AG04450 (cell line): ENCODE results near the gene DCLK2. TPM values are rescaled to one million over a fixed set of nuclear protein-coding genes. Genes with fewer than 3 reads are reported as not detected.

Experiments used
- CTCF ChIA-PET: fragments of 300-600, 350-600 bp; formaldehyde crosslinking; extraction: SDS; loops from one replicate; lab custom pipeline; 2022; ENCODE audit warnings: antibody characterized with exemption, inconsistent platforms; lab: Charles Lee
- POLR2A ChIA-PET: fragments of 350-600 bp; formaldehyde crosslinking; extraction: SDS; loops from one replicate; lab custom pipeline; 2021; ENCODE audit warnings: antibody characterized with exemption, inconsistent platforms; lab: Yijun Ruan, JAX
- DNase-seq: peaks from one replicate; pipeline ENCODE4 v3.0.0-alpha.2; 2011; ENCODE audit warnings: low read depth, low spot score
- H3K27ac ChIP-seq: one replicate; pipeline ENCODE4 v1.5.1; 2012; ENCODE audit warnings: low read depth, low read length, control low read depth
- H3K27me3 ChIP-seq: one replicate; pipeline ENCODE4 v1.6.0; 2012; ENCODE audit warnings: low read length; ENCODE audit not compliant: control insufficient read depth, insufficient read depth
- H3K4me3 ChIP-seq: 2 replicates; pipeline ENCODE4 v1.5.1; 2011; ENCODE audit warnings: mild to moderate bottlenecking, low read depth, low read length, control low read depth
- H3K9me3 ChIP-seq: 2 replicates; pipeline ENCODE4 v1.5.1; 2012; ENCODE audit warnings: low read length; ENCODE audit not compliant: control insufficient read depth, insufficient read depth
- CTCF ChIP-seq: IDR thresholded peaks from 2 replicates; pipeline ENCODE4 v1.5.1; 2011; ENCODE audit warnings: low read depth, low read length, control low read depth, inconsistent platforms
- polyA plus RNA-seq: library from polyadenylated mRNA; depleted of rRNA; stranded (reverse); fragments of >200 nt; gene quantifications from 2 replicates; pipeline ENCODE4 v1.2.3, GENCODE V29; 2011

DCLK2 gene
- polyA plus RNA-seq, 1 experiment, result 7.3 TPM

- POLR2A ChIA-PET, result no interaction called here
- H3K4me3 ChIP-seq, result no peak overlapping the region
- no peak for DNase-seq
Measured at GRCh38 chr4:150268444-150268843, 190.2 kb downstream of the DCLK2 start.

GRCh38 chr4:150278206-150278605, 200.0 kb downstream of the DCLK2 start:
- POLR2A ChIA-PET, result no interaction called here

More at GRCh38 chr4:150268444-150268843, 190.2 kb downstream of the DCLK2 start:
- TF ChIP-seq CTCF, result no peak
- Histone ChIP-seq H3K27ac (no peak overlapping the region), H3K9me3 (peaks cover 11% of the 10 kb centered on the region), H3K27me3 (no peaks in the 10 kb centered on the region)
- CTCF ChIA-PET, result interaction anchor here (1.0 kb wide), 1 partner anchor 26 kb away, joined by 4 read pairs; no protein-coding TSS in a partner anchor

GRCh38 chr4:150280081-150280895, 202.0 kb downstream of the DCLK2 start:
- peak; percentile 63 for DNase-seq
- Histone ChIP-seq H3K27me3 (no peaks in the 10 kb centered on the region), H3K4me3 (no peak overlapping the region), H3K9me3 (peaks cover 3% of the 10 kb centered on the region; the same call in 1 of the 2 replicates), H3K27ac (peak overlapping the region; percentile 91)
- no peak for TF ChIP-seq CTCF
- CTCF ChIA-PET, result interaction anchor here (0.8 to 2.8 kb wide), 9 partner anchors 17 to 587 kb away, joined by 3 to 19 read pairs (median 5); no protein-coding TSS in a partner anchor
- POLR2A ChIA-PET, result interaction anchor here (0.8 kb wide), 1 partner anchor 55 kb away, joined by 3 read pairs; no protein-coding TSS in a partner anchor

More at GRCh38 chr4:150278206-150278605, 200.0 kb downstream of the DCLK2 start:
- peaks cover 3% of the 10 kb centered on the region; the same call in 1 of the 2 replicates for H3K9me3 ChIP-seq
- DNase-seq, result no peak
- no peak overlapping the region for H3K4me3 ChIP-seq
- TF ChIP-seq CTCF, result no peak
- no peak overlapping the region for H3K27ac ChIP-seq
- no peaks in the 10 kb centered on the region for H3K27me3 ChIP-seq
- CTCF ChIA-PET, result interaction anchor here (2.8 kb wide), 1 partner anchor 36 kb away, joined by 19 read pairs; no protein-coding TSS in a partner anchor

- no peak for TF ChIP-seq CTCF
- ChIA-PET CTCF (interaction anchor here (0.8 to 2.8 kb wide), 11 partner anchors 15 to 586 kb away, joined by 3 to 19 read pairs (median 4); no protein-coding TSS in a partner anchor), POLR2A (interaction anchor here (0.8 kb wide), 1 partner anchor 56 kb away, joined by 3 read pairs; no protein-coding TSS in a partner anchor)
- Histone ChIP-seq H3K27ac (peak overlapping the region; percentile 91), H3K27me3 (no peaks in the 10 kb centered on the region), H3K4me3 (no peak overlapping the region), H3K9me3 (peaks cover 3% of the 10 kb centered on the region; the same call in 1 of the 2 replicates)
- DNase-seq, result no peak
Measured at GRCh38 chr4:150280975-150281374, 202.7 kb downstream of the DCLK2 start.

GRCh38 chr4:150283689-150284088, 205.4 kb downstream of the DCLK2 start:
- ChIA-PET POLR2A (interaction anchor here (0.5 to 1.3 kb wide), 2 partner anchors 12 to 467 kb away, joined by 3 to 4 read pairs; no protein-coding TSS in a partner anchor), CTCF (interaction anchor here (0.8 to 2.1 kb wide), 6 partner anchors 9 to 583 kb away, joined by 3 to 13 read pairs (median 3); no protein-coding TSS in a partner anchor)
- no peak for TF ChIP-seq CTCF
- peak; percentile 85 for DNase-seq
- Histone ChIP-seq H3K4me3 (peak overlapping the region; percentile 11), H3K9me3 (no peaks in the 10 kb centered on the region), H3K27ac (peak overlapping the region; percentile 86), H3K27me3 (no peaks in the 10 kb centered on the region)
